SU-DHL-6 (cell line): Measurements from ENCODE around the gene BEND7.

Experiments used
- H2AFZ ChIP-seq: fragments of 200-600 bp; sonication (generic); 2 replicates; pipeline ENCODE4 v1.6.1; 2014; ENCODE audit warnings: low read depth, mild to moderate bottlenecking, moderate library complexity, mixed read lengths, antibody characterized with exemption, low read length; ENCODE audit not compliant: severe bottlenecking
- H3F3A ChIP-seq: fragments of 200-600 bp; shearing (Covaris generic); 2 replicates; pipeline ENCODE4 v1.6.0; 2016; ENCODE audit warnings: antibody characterized with exemption, mild to moderate bottlenecking; ENCODE audit not compliant: insufficient read depth
- H3K27ac ChIP-seq: fragments of 200-600 bp; sonication (generic); 2 replicates; pipeline ENCODE4 v1.5.1; 2016; ENCODE audit warnings: low read depth, mild to moderate bottlenecking, low read length, moderate library complexity, mixed read lengths
- H3K27me3 ChIP-seq: fragments of 200-600 bp; sonication (generic), shearing (Covaris generic); 2 replicates; pipeline ENCODE4 v1.6.0; 2014; ENCODE audit warnings: mild to moderate bottlenecking, low read length
- H3K36me3 ChIP-seq: fragments of 200-600 bp; sonication (generic); 2 replicates; pipeline ENCODE4 v1.6.1; 2014; ENCODE audit warnings: mild to moderate bottlenecking, low read length, mixed read lengths
- H3K4me2 ChIP-seq: fragments of 300-600, 200-600 bp; shearing (Covaris generic), sonication (generic); 2 replicates; pipeline ENCODE4 v1.6.0; 2014; ENCODE audit warnings: low read length, low read depth, mild to moderate bottlenecking; ENCODE audit not compliant: poor library complexity, severe bottlenecking
- H3K4me3 ChIP-seq: fragments of 200-600 bp; sonication (generic); 2 replicates; pipeline ENCODE4 v1.5.1; 2014; ENCODE audit warnings: antibody characterized with exemption, low read length, mild to moderate bottlenecking, mixed read lengths; ENCODE audit not compliant: insufficient read depth, poor library complexity, severe bottlenecking
- H3K79me2 ChIP-seq: fragments of 200-600 bp; sonication (generic); 2 replicates; pipeline ENCODE4 v1.6.1; 2014; ENCODE audit warnings: mild to moderate bottlenecking, low read length, moderate library complexity; ENCODE audit not compliant: insufficient read depth
- H3K9ac ChIP-seq: fragments of 200-600 bp; sonication (generic); 2 replicates; pipeline ENCODE4 v1.7.0; 2014; ENCODE audit warnings: mild to moderate bottlenecking, low read length
- H3K9me2 ChIP-seq: fragments of 200-600 bp; sonication (generic); replicated peaks from 2 replicates; pipeline ENCODE4 v1.6.1; 2014; ENCODE audit warnings: low read length; ENCODE audit not compliant: insufficient read depth
- H3K9me3 ChIP-seq: fragments of 200-600 bp; sonication (generic); 2 replicates; pipeline ENCODE4 v1.6.1; 2014; ENCODE audit warnings: low read length, mixed read lengths; ENCODE audit not compliant: insufficient read depth
- H4K20me1 ChIP-seq: fragments of 200-600 bp; sonication (generic); 2 replicates; pipeline ENCODE4 v1.6.1; 2014; ENCODE audit warnings: low read depth, mild to moderate bottlenecking, antibody characterized with exemption, low read length, moderate library complexity, mixed read lengths
- CTCF ChIP-seq: fragments of 200-600 bp; sonication (generic); IDR thresholded peaks from one replicate; pipeline ENCODE4 v1.5.1; 2017; ENCODE audit warnings: antibody characterized with exemption, mild to moderate bottlenecking, low read length, moderate library complexity; ENCODE audit not compliant: insufficient read depth, poor library complexity, severe bottlenecking
- EZH2phosphoT487 ChIP-seq: fragments of 200-600 bp; sonication (generic), shearing (Covaris generic); conservative IDR thresholded peaks from 2 replicates; pipeline ENCODE4 v1.6.1; 2018; ENCODE audit warnings: mild to moderate bottlenecking, antibody characterized with exemption, low read length, moderate library complexity, mixed read lengths

BEND7 gene

GRCh38 chr10:13526948-13527863 is 1.6 kb downstream of the BEND7 start:
- Histone ChIP-seq H3K27ac (no peak overlapping the region), H3K79me2 (no peaks in the 10 kb centered on the region), H3K36me3 (no peaks in the 10 kb centered on the region), H2AFZ (no peak overlapping the region), H3K4me3 (no peak overlapping the region), H3F3A (no peaks in the 10 kb centered on the region), H3K4me2 (no peak overlapping the region), H3K27me3 (no peaks in the 10 kb centered on the region), H3K9me3 (no peaks in the 10 kb centered on the region), H3K9ac (no peak overlapping the region), H3K9me2 (no peaks in the 10 kb centered on the region), H4K20me1 (no peaks in the 10 kb centered on the region)
- TF ChIP-seq CTCF (no peak), EZH2phosphoT487 (no peak)

- Histone ChIP-seq H3K9me2 (no peaks in the 10 kb centered on the region), H4K20me1 (no peaks in the 10 kb centered on the region), H3K79me2 (no peaks in the 10 kb centered on the region), H3K36me3 (no peaks in the 10 kb centered on the region), H3K9ac (no peak overlapping the region), H3K4me3 (no peak overlapping the region), H3K27ac (no peak overlapping the region), H3F3A (no peaks in the 10 kb centered on the region), H3K4me2 (no peak overlapping the region), H3K27me3 (no peaks in the 10 kb centered on the region), H2AFZ (no peak overlapping the region), H3K9me3 (no peaks in the 10 kb centered on the region)
- TF ChIP-seq CTCF (no peak), EZH2phosphoT487 (no peak)
Measured at GRCh38 chr10:13525663-13526062, 3.2 kb downstream of the BEND7 start.

GRCh38 chr10:13521026-13521425 is 7.8 kb downstream of the BEND7 start:
- no peaks in the 10 kb centered on the region for H3K9me2 ChIP-seq
- TF ChIP-seq CTCF = no peak
- no peak for TF ChIP-seq EZH2phosphoT487
- H3K27ac ChIP-seq = no peak overlapping the region
- H3K4me2 ChIP-seq = no peak overlapping the region
- H3K9ac ChIP-seq = no peak overlapping the region
- no peaks in the 10 kb centered on the region for H3K79me2 ChIP-seq
- no peak overlapping the region for H2AFZ ChIP-seq
- H3K27me3 ChIP-seq = no peaks in the 10 kb centered on the region
- H3K36me3 ChIP-seq = no peaks in the 10 kb centered on the region
- no peaks in the 10 kb centered on the region for H3K9me3 ChIP-seq
- H3K4me3 ChIP-seq = no peak overlapping the region
- H3F3A ChIP-seq = no peaks in the 10 kb centered on the region
- H4K20me1 ChIP-seq = no peaks in the 10 kb centered on the region
